SK-N-SH (cell line): ENCODE data around the gene TMEM63B. TPM values are rescaled to one million over a fixed set of nuclear protein-coding genes. Genes with fewer than 3 reads are reported as not detected.

Experiments used
- CTCF ChIA-PET: fragments of 300-600, 350-600 bp; formaldehyde crosslinking; extraction: SDS; loops from one replicate; lab custom pipeline; 2021; lab: Yijun Ruan, JAX
- POLR2A ChIA-PET: fragments of 350-600 bp; sonication (Branson Sonifier 250); formaldehyde crosslinking; extraction: SDS; loops from one replicate; lab custom pipeline; 2020; ENCODE audit warnings: antibody characterized with exemption, inconsistent platforms; lab: Yijun Ruan, JAX
- DNase-seq: peaks from one replicate; pipeline ENCODE4 v3.0.0; 2012
- H2AFZ ChIP-seq: fragments of 200-600 bp; sonication (generic); 2 replicates; pipeline ENCODE4 v1.8.1; 2016; ENCODE audit warnings: antibody characterized with exemption, mild to moderate bottlenecking, low read depth
- H3F3A ChIP-seq: fragments of 200-600 bp; sonication (generic); replicated peaks from 2 replicates; pipeline ENCODE3; 2016; ENCODE audit warnings: antibody characterized with exemption, mild to moderate bottlenecking; ENCODE audit not compliant: insufficient read depth
- H3K27ac ChIP-seq, 2 experiments: fragments of 200-500 bp in 1 of 2; fragments of 200-600 bp in 1 of 2; sonication (Bioruptor generic) in 1 of 2; sonication (generic), shearing (Covaris generic) in 1 of 2; 2 replicates each; pipeline versions ENCODE4 v1.5.1 to v1.6.1; 2014 to 2016; ENCODE audit warnings: low read depth in 2 of 2, inconsistent platforms in 1 of 2, low read length in 1 of 2, mild to moderate bottlenecking in 1 of 2, mixed read lengths in 1 of 2
- H3K27me3 ChIP-seq: fragments of 200-600 bp; sonication (generic), shearing (Covaris generic); 2 replicates; pipeline ENCODE4 v1.6.1; 2016; ENCODE audit warnings: mixed run types; ENCODE audit not compliant: insufficient read depth
- H3K36me3 ChIP-seq, 2 experiments: fragments of 200-500 bp in 1 of 2; fragments of 200-600 bp in 1 of 2; sonication (Bioruptor generic) in 1 of 2; sonication (generic) in 1 of 2; replicated peaks in 1 of 2; 2 replicates each; pipeline versions ENCODE3 to v1.5.1; 2014 to 2016; ENCODE audit warnings: low read length in 1 of 2, mild to moderate bottlenecking in 1 of 2; ENCODE audit not compliant: insufficient read depth in 2 of 2, control insufficient read depth in 1 of 2
- H3K4me1 ChIP-seq, 2 experiments: fragments of 200-500 bp in 1 of 2; fragments of 200-600 bp in 1 of 2; sonication (Bioruptor generic) in 1 of 2; sonication (generic), shearing (Covaris generic) in 1 of 2; 2 replicates each; pipeline versions ENCODE4 v1.5.1 to v1.6.1; 2014 to 2016; ENCODE audit warnings: low read depth in 1 of 2, low read length in 1 of 2, mixed run types in 1 of 2; ENCODE audit not compliant: insufficient read depth in 2 of 2, control insufficient read depth in 1 of 2
- H3K4me2 ChIP-seq: fragments of 200-600 bp; sonication (generic), shearing (Covaris generic); 2 replicates; pipeline ENCODE4 v1.6.1; 2017; ENCODE audit warnings: mixed run types
- H3K4me3 ChIP-seq, 2 experiments: fragments of 200-500 bp in 1 of 2; fragments of 200-600 bp in 1 of 2; sonication (Bioruptor generic) in 1 of 2; sonication (generic), shearing (Covaris generic) in 1 of 2; 2 replicates each; pipeline versions ENCODE4 v1.5.1 to v1.8.1; 2014 to 2016; ENCODE audit warnings: low read depth in 2 of 2, inconsistent platforms in 1 of 2, low read length in 1 of 2, mild to moderate bottlenecking in 1 of 2, mixed read lengths in 1 of 2, moderate library complexity in 1 of 2
- H3K79me2 ChIP-seq: fragments of 200-600 bp; sonication (generic); 2 replicates; pipeline ENCODE4 v1.8.1; 2017; ENCODE audit warnings: mild to moderate bottlenecking; ENCODE audit not compliant: insufficient read depth
- H3K9ac ChIP-seq: fragments of 200-600 bp; sonication (generic); 2 replicates; pipeline ENCODE4 v1.6.1; 2017; ENCODE audit warnings: mixed run types
- H3K9me2 ChIP-seq: fragments of 200-600 bp; sonication (generic); 2 replicates; pipeline ENCODE4 v1.6.1; 2017; ENCODE audit warnings: mixed run types
- H3K9me3 ChIP-seq: fragments of 200-600 bp; sonication (generic); 2 replicates; pipeline ENCODE4 v1.6.1; 2017; ENCODE audit warnings: mixed run types, mild to moderate bottlenecking, moderate library complexity
- H4K20me1 ChIP-seq: fragments of 200-600 bp; sonication (generic); 2 replicates; pipeline ENCODE4 v1.6.1; 2017; ENCODE audit warnings: mild to moderate bottlenecking, mixed run types; ENCODE audit not compliant: insufficient read depth
- CHD2 ChIP-seq: fragments of 150-350 bp; IDR thresholded peaks from 2 replicates; pipeline ENCODE4 v1.6.1; 2018; ENCODE audit warnings: low read length; ENCODE audit not compliant: partially characterized antibody
- CTCF ChIP-seq: fragments of 200-600 bp; sonication (generic); IDR thresholded peaks from 2 replicates; pipeline ENCODE4 v1.6.1; 2017; ENCODE audit warnings: antibody characterized with exemption, mild to moderate bottlenecking, moderate library complexity
- EP300 ChIP-seq, 2 experiments: IDR thresholded peaks; 2 replicates each; pipeline versions ENCODE4 v1.4.0 to v1.6.1; 2012; ENCODE audit warnings: borderline replicate concordance in 1 of 2, low read depth in 1 of 2, low read length in 1 of 2
- FOSL2 ChIP-seq: IDR thresholded peaks from 2 replicates; pipeline ENCODE4 v1.4.0; 2012; ENCODE audit warnings: low read depth, mild to moderate bottlenecking, moderate library complexity, borderline replicate concordance
- FOXM1 ChIP-seq: IDR thresholded peaks from 2 replicates; pipeline ENCODE4 v1.4.0; 2012; ENCODE audit warnings: low read depth, mild to moderate bottlenecking
- IRF3 ChIP-seq: fragments of 150-350 bp; IDR thresholded peaks from 2 replicates; pipeline ENCODE4 v1.6.1; 2016; ENCODE audit warnings: mild to moderate bottlenecking, low read depth, low read length
- JUND ChIP-seq: IDR thresholded peaks from 2 replicates; pipeline ENCODE4 v1.4.0; 2012
- NRF1 ChIP-seq: IDR thresholded peaks from 2 replicates; pipeline ENCODE4 v1.6.1; 2012; ENCODE audit warnings: low read depth, mild to moderate bottlenecking, low read length
- RAD21 ChIP-seq: IDR thresholded peaks from 2 replicates; pipeline ENCODE4 v1.6.1; 2012; ENCODE audit warnings: mild to moderate bottlenecking, low read length
- RCOR1 ChIP-seq: fragments of 150-350 bp; IDR thresholded peaks from 2 replicates; pipeline ENCODE4 v1.6.1; 2017; ENCODE audit warnings: antibody characterized with exemption, low read length
- REST ChIP-seq: IDR thresholded peaks from 2 replicates; pipeline ENCODE4 v1.6.1; 2012; ENCODE audit warnings: mild to moderate bottlenecking, low read depth, low read length, moderate library complexity
- RFX5 ChIP-seq: IDR thresholded peaks from 2 replicates; pipeline ENCODE4 v1.6.1; 2012; ENCODE audit warnings: mild to moderate bottlenecking, improper control_type of control experiment, low read length
- SIN3A ChIP-seq: IDR thresholded peaks from 2 replicates; pipeline ENCODE4 v1.6.1; 2012; ENCODE audit warnings: low read depth, mild to moderate bottlenecking, low read length, moderate library complexity, borderline replicate concordance
- TAF1 ChIP-seq: IDR thresholded peaks from 2 replicates; pipeline ENCODE4 v1.6.1; 2012; ENCODE audit warnings: low read depth, mild to moderate bottlenecking, low read length, moderate library complexity, borderline replicate concordance
- TEAD4 ChIP-seq: IDR thresholded peaks from 2 replicates; pipeline ENCODE4 v1.4.0; 2012; ENCODE audit warnings: mild to moderate bottlenecking, borderline replicate concordance; ENCODE audit not compliant: insufficient read depth
- USF1 ChIP-seq: IDR thresholded peaks from 2 replicates; pipeline ENCODE4 v1.4.0; 2012; ENCODE audit warnings: low read depth, borderline replicate concordance
- USF2 ChIP-seq: fragments of 150-350 bp; IDR thresholded peaks from 2 replicates; pipeline ENCODE4 v1.6.1; 2017; ENCODE audit warnings: antibody characterized with exemption, low read length, low read depth, borderline replicate concordance
- WGBS: methylation state at CpG from one replicate; pipeline ENCODE4 v1.1.6; 2017; ENCODE audit warnings: low lambda C conversion rate; 5-methylcytosine and 5-hydroxymethylcytosine counted together
- polyA plus RNA-seq, 3 experiments: library from polyadenylated mRNA; depleted of rRNA; stranded (reverse); fragments of >200 nt; gene quantifications; 2 replicates each; pipeline ENCODE4 v1.2.3, GENCODE V29; 2012

TMEM63B gene
- polyA plus RNA-seq, 1 of the 3 experiments (the other 2 are of a cell fraction) = 52.7 TPM

DNA sequence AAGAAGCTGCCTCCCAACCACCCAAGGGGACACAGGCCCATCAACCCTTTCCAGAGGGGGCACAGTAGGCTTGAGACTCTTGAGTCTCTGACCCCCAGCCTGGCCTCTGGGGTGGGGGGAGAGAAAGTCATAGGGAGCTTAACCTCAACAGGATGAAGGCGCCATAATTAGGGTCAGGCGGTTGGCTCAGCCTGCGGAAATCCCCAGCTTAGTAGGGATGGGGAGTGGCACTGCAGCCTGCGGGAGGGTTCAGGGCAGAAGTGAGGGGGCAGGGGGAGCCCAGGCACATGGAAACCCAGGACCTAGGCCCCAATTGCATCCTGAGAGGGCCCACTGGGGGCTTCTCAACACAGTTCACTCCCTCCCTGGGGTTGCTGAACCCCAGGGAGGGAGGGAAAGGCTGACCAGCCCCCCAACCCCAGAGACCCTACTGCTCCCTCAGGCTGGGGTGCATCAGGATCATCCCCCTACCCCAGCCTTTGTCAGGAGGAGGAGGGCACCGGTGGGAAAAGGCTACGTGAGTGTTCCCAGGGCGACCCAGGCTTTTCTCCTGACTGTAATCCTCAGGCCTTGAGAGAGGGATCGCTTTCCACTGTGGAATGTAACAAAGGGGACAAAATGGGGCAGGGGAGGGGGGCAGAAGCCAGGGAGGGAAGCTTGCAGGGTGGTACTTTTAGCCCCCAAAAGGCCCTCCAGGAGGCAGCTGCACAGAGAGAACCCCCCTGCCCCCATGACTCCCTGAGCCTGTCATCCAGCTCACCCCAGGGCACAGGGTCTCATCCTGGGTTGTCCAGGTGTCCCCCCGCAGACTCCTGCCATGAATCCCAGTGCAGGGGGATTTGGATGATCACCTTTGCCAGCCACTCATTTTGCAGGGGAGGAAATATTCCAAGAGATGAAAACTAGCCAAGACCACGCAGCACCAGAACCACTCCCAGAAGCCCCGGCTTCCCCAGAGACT is 46.5 kb upstream of the TMEM63B start:
- ChIA-PET POLR2A (interaction anchor here (1.0 to 3.6 kb wide), 3 partner anchors 23 to 311 kb away, joined by 3 to 23 read pairs (median 11); partner anchors contain the start of gene VEGFA), CTCF (interaction anchor here (0.9 to 12.1 kb wide), 16 partner anchors 16 to 414 kb away, joined by 3 to 212 read pairs (median 18); partner anchors contain the start of gene VEGFA)
- H4K20me1 ChIP-seq = no peaks in the 10 kb centered on the region
- no peaks in the 10 kb centered on the region for H3K27me3 ChIP-seq
- no peaks in the 10 kb centered on the region for H3K9me2 ChIP-seq
- no peak for DNase-seq
- 84% methylated on average over 9 of the region's 11 CpGs for WGBS
- H3K9me3 ChIP-seq = no peaks in the 10 kb centered on the region
- TF ChIP-seq FOSL2 (no peak), IRF3 (no peak), FOXM1 (no peak), USF1 (no peak), RCOR1 (no peak), JUND (no peak), RAD21 (no peak), NRF1 (no peak), CTCF (no peak), TAF1 (no peak), SIN3A (no peak), CHD2 (no peak)
- no peak overlapping the region; a peak in 1 of 4 replicates for H3K27ac ChIP-seq
- H3K9ac ChIP-seq = no peak overlapping the region
- no peak overlapping the region for H3K4me2 ChIP-seq
- H3F3A ChIP-seq = no peaks in the 10 kb centered on the region
- no peaks in the 10 kb centered on the region for H3K79me2 ChIP-seq
- no peak overlapping the region for H3K4me3 ChIP-seq
- H2AFZ ChIP-seq = no peak overlapping the region
- H3K4me1 ChIP-seq = peaks cover 0 to 75% of the 10 kb centered on the region in 2 experiments; a peak in 3 of 4 replicates
- H3K36me3 ChIP-seq = no peaks in the 10 kb centered on the region

GRCh38 chr6:44081753-44082152 is 45.6 kb upstream of the TMEM63B start:
- H3K9me2 ChIP-seq = no peaks in the 10 kb centered on the region
- H2AFZ ChIP-seq = no peak overlapping the region
- DNase-seq = no peak
- CTCF ChIA-PET = interaction anchor here (0.6 to 12.1 kb wide), 10 partner anchors 15 to 415 kb away, joined by 3 to 212 read pairs (median 12); partner anchors contain the start of gene VEGFA
- H3K36me3 ChIP-seq = no peaks in the 10 kb centered on the region
- H3K4me2 ChIP-seq = no peak overlapping the region
- H3K4me1 ChIP-seq = peaks cover 0 to 73% of the 10 kb centered on the region in 2 experiments; a peak in 3 of 4 replicates
- no peaks in the 10 kb centered on the region for H3K27me3 ChIP-seq
- no peaks in the 10 kb centered on the region for H3K79me2 ChIP-seq
- H3K9me3 ChIP-seq = no peaks in the 10 kb centered on the region
- H3K9ac ChIP-seq = no peak overlapping the region
- no peak overlapping the region for H3K4me3 ChIP-seq
- no peaks in the 10 kb centered on the region for H3F3A ChIP-seq
- POLR2A ChIA-PET = interaction anchor here (2.1 to 3.6 kb wide), 2 partner anchors 24 to 312 kb away, joined by 11 to 23 read pairs; partner anchors contain the start of gene VEGFA
- H4K20me1 ChIP-seq = no peaks in the 10 kb centered on the region
- WGBS = 92% methylated on average over 6 of the region's 6 CpGs
- no peak overlapping the region; a peak in 1 of 4 replicates for H3K27ac ChIP-seq
- TF ChIP-seq USF2 (no peak), TEAD4 (no peak), RFX5 (no peak), RAD21 (no peak), EP300 (IDR thresholded peaks at IDR 0.05; ENCODE audit: borderline replicate concordance in 1 of 2, low read depth in 1 of 2, low read length in 1 of 2) (no peak), NRF1 (no peak), REST (no peak)
